HT1080 (cell line): Measurements from ENCODE around the gene HDDC3. TPM values are rescaled to one million over a fixed set of nuclear protein-coding genes. Genes with fewer than 3 reads are reported as not detected.
A peak's percentile ranks its signal among the peaks of the same experiment; 100 is the strongest.

Experiments used
- DNase-seq: peaks from one replicate; pipeline ENCODE4 v3.0.0-alpha.2; 2015; ENCODE audit warnings: low read depth
- polyA plus RNA-seq, 2 experiments: library from polyadenylated mRNA; depleted of rRNA; stranded (reverse); fragments of >200 nt; gene quantifications; 2 replicates each; pipeline ENCODE4 v1.2.3, GENCODE V29; 2015
- total RNA-seq: library from RNA; depleted of rRNA; stranded (reverse); fragments of >200 nt; shearing (Covaris generic); gene quantifications from 2 replicates; pipeline ENCODE4 v1.2.3, GENCODE V29; 2014; rRNA removed

HDDC3 gene, protein sequence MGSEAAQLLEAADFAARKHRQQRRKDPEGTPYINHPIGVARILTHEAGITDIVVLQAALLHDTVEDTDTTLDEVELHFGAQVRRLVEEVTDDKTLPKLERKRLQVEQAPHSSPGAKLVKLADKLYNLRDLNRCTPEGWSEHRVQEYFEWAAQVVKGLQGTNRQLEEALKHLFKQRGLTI
- 27.9 and 30.3 TPM in 2 replicates for total RNA-seq
- 36.0 and 37.5 TPM in 2 replicates for polyA plus RNA-seq (2015; cell fraction: cytosol; rRNA removed)
- 23.8 and 24.6 TPM in 2 replicates for polyA plus RNA-seq (2015; cell fraction: nucleus; rRNA removed)

DNA sequence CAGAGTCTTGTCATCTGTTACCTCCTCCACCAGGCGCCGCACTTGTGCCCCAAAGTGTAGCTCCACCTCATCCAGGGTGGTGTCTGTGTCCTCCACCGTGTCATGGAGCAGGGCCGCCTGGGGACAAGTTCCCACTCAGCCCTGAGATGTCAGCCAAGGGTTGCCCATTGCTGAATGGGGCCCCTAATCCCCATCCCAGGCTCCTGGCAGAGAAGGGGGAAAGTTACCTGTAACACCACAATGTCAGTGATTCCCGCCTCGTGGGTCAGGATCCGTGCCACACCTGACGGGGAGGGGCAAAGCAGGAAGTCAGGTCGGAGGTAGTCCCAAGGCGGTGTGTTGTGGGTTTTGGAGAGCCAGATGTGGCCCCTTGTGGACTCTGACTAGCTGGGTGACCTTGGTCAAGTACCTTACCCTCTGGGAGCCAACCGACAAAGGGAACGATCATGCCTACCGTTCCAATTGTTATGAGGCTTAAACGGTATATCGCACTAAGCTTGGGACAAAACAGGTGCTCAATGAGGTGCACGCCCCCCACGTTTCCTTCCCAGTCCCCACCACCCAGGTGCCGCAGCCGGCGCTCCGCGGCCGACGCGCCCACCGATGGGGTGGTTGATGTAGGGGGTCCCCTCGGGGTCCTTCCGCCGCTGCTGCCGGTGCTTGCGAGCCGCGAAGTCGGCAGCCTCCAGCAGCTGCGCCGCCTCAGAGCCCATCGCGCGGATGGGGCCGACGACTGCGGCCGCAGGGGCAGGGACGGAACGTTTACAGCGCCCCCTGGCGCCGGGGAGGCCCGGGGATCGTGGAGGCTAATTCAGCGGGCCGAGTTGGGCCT lies at the start of gene HDDC3:
Gene HDDC3 (minus strand): TSS at position 722 of the 832 bp plus-strand sequence. CDS start 9 bp downstream, at position 713.
- DNase-seq = peak; percentile 82

- DNase-seq = peak; percentile 23
Observed at GRCh38 chr15:90982135-90982534, 49.8 kb upstream of the HDDC3 start.

DNA sequence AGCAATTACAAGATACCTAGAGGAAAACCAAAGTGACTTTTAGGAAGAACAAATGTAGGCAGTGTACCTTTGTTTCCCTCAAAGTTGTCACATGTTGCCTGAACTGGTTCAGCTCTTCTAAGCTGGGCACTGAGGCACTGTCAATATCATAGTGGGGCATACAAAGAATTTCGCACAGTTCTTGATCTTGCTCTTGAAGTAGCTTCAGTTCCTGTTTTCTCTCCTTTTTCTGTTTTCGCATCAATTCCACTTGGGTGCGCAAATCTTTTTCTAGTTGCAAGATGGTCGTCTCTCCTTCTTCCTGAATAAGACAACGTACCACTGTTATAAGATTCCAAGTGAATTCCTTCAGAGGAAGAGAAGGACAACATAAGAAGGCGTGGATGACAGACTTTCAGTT lies 49.3 kb upstream of the HDDC3 start:
- DNase-seq = no peak

DNA sequence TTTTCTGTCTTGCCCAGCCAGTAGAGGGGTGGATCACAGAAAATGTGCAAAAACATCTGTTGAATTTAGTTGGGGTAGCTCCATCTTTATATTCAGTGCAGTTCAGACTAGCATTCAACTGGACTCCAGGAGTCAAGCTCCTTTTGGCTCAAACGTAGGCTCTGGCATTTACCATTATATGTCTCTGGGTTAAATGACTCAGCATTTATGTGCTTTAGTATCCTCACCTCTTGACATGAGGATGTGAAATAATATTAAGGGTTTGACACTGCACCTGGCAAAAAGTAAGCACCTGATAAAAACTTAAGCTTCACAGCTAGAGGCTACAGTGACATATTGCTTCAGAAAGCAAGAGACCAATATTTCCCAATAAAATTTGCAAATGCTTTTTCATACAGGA lies 47.2 kb upstream of the HDDC3 start:
- no peak for DNase-seq

GRCh38 chr15:90974216-90974615 lies 41.9 kb upstream of the HDDC3 start:
- DNase-seq = no peak

GRCh38 chr15:90972133-90972532 lies 39.8 kb upstream of the HDDC3 start:
- no peak for DNase-seq

DNA sequence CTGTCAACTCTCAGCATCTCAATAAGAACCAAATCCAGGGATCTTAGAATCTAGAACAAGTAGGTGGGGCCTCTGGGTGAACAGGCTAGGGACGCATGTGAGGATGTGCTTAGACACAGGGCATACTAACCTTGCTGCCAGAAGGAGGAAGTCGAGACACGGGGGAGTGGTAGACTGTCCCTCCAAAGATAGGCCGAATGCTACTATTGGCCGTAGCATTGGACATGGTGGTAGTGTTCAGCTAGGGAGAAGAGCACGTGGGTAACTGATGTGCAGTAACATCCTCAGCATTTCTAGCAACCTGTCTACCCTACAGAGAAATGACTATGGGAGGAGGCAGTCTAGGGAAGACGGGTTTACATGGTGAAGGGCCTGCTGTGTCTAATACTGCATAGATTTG lies 37.9 kb upstream of the HDDC3 start:
- no peak for DNase-seq

- DNase-seq = no peak
Observed at GRCh38 chr15:90968434-90968833, 36.1 kb upstream of the HDDC3 start.

GRCh38 chr15:90967206-90967605 lies 34.9 kb upstream of the HDDC3 start:
- DNase-seq = no peak

DNA sequence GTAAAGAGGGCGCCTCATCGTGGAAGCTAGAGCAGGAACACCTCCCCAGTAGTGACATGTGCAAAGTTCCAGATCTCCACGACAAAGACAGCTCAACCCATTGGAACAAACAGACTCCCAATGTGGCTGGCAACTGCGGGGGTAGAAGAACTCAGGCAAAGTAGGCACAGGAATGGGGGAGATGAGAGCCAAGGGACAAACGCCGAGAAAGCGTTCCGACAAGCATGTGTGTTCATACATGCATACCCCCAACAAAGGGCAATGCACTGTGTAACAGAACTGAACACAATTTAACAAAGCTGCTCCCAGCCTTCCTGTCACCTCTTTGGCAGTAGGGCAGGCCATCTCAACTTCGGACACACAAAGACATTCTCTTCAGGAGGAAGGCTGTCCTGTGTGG lies 33.9 kb upstream of the HDDC3 start:
- no peak for DNase-seq

DNA sequence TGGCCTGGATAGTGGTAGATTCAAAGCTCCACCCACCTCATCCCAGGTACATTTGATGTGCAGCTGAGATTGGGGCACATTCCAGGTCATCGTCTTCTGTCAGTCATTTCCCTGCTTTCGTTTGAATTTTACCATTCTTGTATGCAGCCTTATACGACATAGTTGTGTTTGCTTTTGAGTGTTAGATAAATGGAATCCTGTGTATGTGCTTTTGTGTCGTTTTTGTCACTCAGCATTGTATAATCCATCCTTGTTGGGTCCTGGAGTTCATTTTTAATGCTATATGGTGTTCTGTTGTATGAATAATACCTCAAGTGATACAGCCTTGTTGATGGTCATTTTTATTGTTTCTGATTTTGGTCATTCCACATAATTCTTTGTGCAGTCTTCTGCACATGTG lies 29.7 kb upstream of the HDDC3 start:
- no peak for DNase-seq

- no peak for DNase-seq
Observed at GRCh38 chr15:90960298-90961091, 28.1 kb upstream of the HDDC3 start.

- DNase-seq = peak; percentile 26
Observed at GRCh38 chr15:90959894-90960293, 27.5 kb upstream of the HDDC3 start.

- DNase-seq = no peak
Observed at GRCh38 chr15:90959028-90959595, 26.8 kb upstream of the HDDC3 start.

DNA sequence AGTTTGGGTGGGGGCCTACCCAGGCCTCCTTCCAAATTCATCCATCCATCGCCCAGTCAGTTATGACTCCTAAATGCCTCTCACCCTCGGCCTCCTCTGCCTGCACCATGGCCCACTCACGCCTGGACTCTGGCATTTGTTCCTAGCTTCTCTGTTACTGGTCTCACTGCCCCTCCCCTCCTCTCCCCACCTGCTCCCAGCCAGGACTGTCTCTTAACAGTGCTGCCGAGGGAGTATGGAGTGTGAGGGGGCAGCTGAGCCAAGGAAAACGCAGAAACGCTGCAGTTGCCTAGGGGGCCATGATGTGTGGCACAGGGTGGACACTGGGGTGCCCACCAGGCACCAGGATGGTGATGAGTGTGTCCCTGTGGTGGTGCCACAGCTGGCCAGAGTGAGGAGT lies 25.4 kb upstream of the HDDC3 start:
- no peak for DNase-seq

DNA sequence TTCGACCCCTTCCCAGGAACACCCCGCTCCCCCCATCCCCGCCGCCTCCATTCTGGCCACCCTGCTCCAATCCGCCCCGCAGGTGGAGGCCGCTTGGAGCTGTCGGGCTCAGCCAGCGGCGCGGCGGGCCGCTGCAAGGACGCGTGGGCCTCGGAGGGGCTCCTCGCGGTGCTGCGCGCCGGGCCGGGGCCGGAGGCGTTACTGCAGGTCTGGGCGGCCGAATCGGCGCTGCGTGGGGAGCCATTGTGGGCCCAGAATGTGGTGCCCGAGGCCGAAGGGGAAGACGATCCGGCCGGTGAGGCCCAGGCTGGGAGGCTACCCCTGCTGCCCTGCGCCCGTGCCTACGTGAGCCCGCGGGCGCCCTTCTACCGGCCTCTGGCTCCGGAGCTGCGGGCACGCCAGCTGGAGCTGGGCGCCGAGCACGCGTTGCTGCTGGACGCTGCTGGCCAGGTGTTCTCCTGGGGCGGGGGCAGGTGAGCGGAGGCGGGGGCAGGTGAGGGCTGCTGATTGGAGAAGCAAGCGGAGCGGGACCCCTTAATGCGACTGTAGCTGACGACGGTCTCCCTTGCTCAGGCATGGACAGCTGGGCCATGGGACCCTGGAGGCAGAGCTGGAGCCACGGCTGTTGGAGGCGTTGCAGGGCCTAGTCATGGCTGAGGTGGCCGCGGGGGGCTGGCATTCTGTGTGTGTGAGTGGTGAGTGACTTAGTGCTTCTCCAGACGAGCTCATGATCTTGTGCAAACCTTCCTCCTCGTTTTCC lies 24.9 kb upstream of the HDDC3 start:
- DNase-seq = no peak

GRCh38 chr15:90956274-90957030 lies 24.1 kb upstream of the HDDC3 start:
- DNase-seq = no peak

GRCh38 chr15:90955624-90956273 lies 23.4 kb upstream of the HDDC3 start:
- no peak for DNase-seq
